GM19372 (cell line): ENCODE results near the gene RBM17.
"Not testable (repeated sequence)": the region's sequence is repeated elsewhere in the genome, so short reads cannot be mapped to it uniquely, and the experiment has no call there.

ENCODE experiments used
- ATAC-seq: cut with Tn5 transposase; IDR thresholded peaks from one replicate; pipeline ENCODE4 v1.9.1; 2021; ENCODE audit warnings: mild to moderate bottlenecking, low read depth, moderate library complexity; ENCODE audit not compliant: unreplicated experiment

The RBM17 gene

GRCh38 chr10:6148908-6149307 is 60.1 kb downstream of the RBM17 start:
- no peak for ATAC-seq

GRCh38 chr10:6151087-6151977 is 62.5 kb downstream of the RBM17 start:
- ATAC-seq = peak; percentile 89

- ATAC-seq = no peak
These were observed 65.0 kb downstream of the RBM17 start for GRCh38 chr10:6153845-6154244.

- no peak for ATAC-seq
These were observed 65.7 kb downstream of the RBM17 start for GRCh38 chr10:6154566-6154965.

- ATAC-seq = no peak
These were observed 69.4 kb downstream of the RBM17 start for GRCh38 chr10:6158276-6158675.

GRCh38 chr10:6161921-6162320 is 73.1 kb downstream of the RBM17 start:
- ATAC-seq = no peak

- ATAC-seq = no peak
These were observed 73.9 kb downstream of the RBM17 start for GRCh38 chr10:6162589-6163356.

GRCh38 chr10:6163364-6164270 is 74.8 kb downstream of the RBM17 start:
- peak; percentile 94 for ATAC-seq

- ATAC-seq = no peak
These were observed 75.6 kb downstream of the RBM17 start for GRCh38 chr10:6164271-6165095.

- no peak for ATAC-seq
These were observed 76.4 kb downstream of the RBM17 start for GRCh38 chr10:6165221-6165725.

- not testable (repeated sequence) for ATAC-seq
These were observed 77.1 kb downstream of the RBM17 start for GRCh38 chr10:6165933-6166332.
